K562 (cell line): ENCODE measurements around the gene CCNL2. TPM values are rescaled to one million over a fixed set of nuclear protein-coding genes. Genes with fewer than 3 reads are reported as not detected.

Experiments used
- BRD9 ChIP-seq: fragments of 450-650 bp; IDR thresholded peaks from 2 replicates; pipeline ENCODE4 v1.6.1; 2018; ENCODE audit warnings: low read depth; ENCODE audit not compliant: partially characterized antibody
- CBX2 ChIP-seq: fragments of 200-600 bp; sonication (generic); IDR thresholded peaks from one replicate; pipeline ENCODE4 v1.6.1; 2012; ENCODE audit warnings: mild to moderate bottlenecking, low read length, inconsistent platforms; ENCODE audit not compliant: insufficient read depth, poor library complexity, severe bottlenecking
- EHMT2 ChIP-seq: fragments of 450-650 bp; IDR thresholded peaks from 2 replicates; pipeline ENCODE4 v1.6.1; 2018; ENCODE audit warnings: antibody characterized with exemption
- ETV6 ChIP-seq, 3 experiments: fragments of 150-350 bp in 1 of 3; sonication (generic) in 1 of 3; formaldehyde crosslinking in 1 of 3; IDR thresholded peaks; 2 replicates each; pipeline versions ENCODE4 v1.6.1 to v1.8.0; 2014 to 2022; ENCODE audit warnings: borderline replicate concordance in 2 of 3, low read depth in 2 of 3, antibody characterized with exemption in 1 of 3, low read length in 1 of 3, mild to moderate bottlenecking in 1 of 3, missing genetic modification reagents in 1 of 3
- JUN ChIP-seq, 2 experiments: sonication (generic) in 1 of 2; formaldehyde crosslinking in 1 of 2; IDR thresholded peaks; 2 replicates each; pipeline versions ENCODE4 v1.6.1 to v1.8.0; 2012 to 2022; ENCODE audit warnings: borderline replicate concordance in 2 of 2, mild to moderate bottlenecking in 2 of 2, improper control_type of control experiment in 1 of 2, low read depth in 1 of 2, low read length in 1 of 2, missing genetic modification reagents in 1 of 2
- KAT7 ChIP-seq: sonication (generic); formaldehyde crosslinking; IDR thresholded peaks from 2 replicates; pipeline ENCODE4 v1.8.0; 2022; ENCODE audit warnings: missing genetic modification reagents, mild to moderate bottlenecking, borderline replicate concordance
- MAFF ChIP-seq: IDR thresholded peaks from 2 replicates; pipeline ENCODE4 v1.6.1; 2012; ENCODE audit warnings: low read length, improper control_type of control experiment
- NCOA1 ChIP-seq: fragments of 450-650 bp; IDR thresholded peaks from 2 replicates; pipeline ENCODE4 v1.6.1; 2016; ENCODE audit warnings: low read depth
- NRF1 ChIP-seq, 2 experiments: fragments of 450-650 bp; IDR thresholded peaks in 1 of 2; conservative IDR thresholded peaks in 1 of 2; 2 replicates each; pipeline ENCODE4 v1.6.1; 2014; ENCODE audit warnings: mild to moderate bottlenecking in 2 of 2
- STAT5B ChIP-seq: fragments of 250-450 bp; sonication (Bioruptor Pico); IDR thresholded peaks from 2 replicates; pipeline ENCODE4 v1.8.0; 2021; ENCODE audit warnings: mild to moderate bottlenecking, inconsistent platforms
- TEAD2 ChIP-seq: fragments of 450-650 bp; IDR thresholded peaks from 2 replicates; pipeline ENCODE4 v1.6.1; 2016; ENCODE audit warnings: missing genetic modification characterization, control low read depth, missing compliant biosample characterization
- ZNF282 ChIP-seq: sonication (generic); formaldehyde crosslinking; IDR thresholded peaks from 2 replicates; pipeline ENCODE4 v1.8.1; 2023; ENCODE audit warnings: missing genetic modification reagents
- ZNF57 ChIP-seq: fragments of 450-650 bp; formaldehyde crosslinking; IDR thresholded peaks from 2 replicates; pipeline ENCODE4 v1.4.0; 2020; ENCODE audit warnings: mild to moderate bottlenecking, moderate library complexity
- polyA plus RNA-seq, 8 experiments: library from polyadenylated mRNA; depleted of rRNA in 4 of 8; stranded (reverse) in 5 of 8; unstranded in 3 of 8; fragments of >200 nt; fragmentation: Nextera tagmentation in 2 of 8; fragmentation: Illumina TruSeq in 1 of 8; extraction: Ambion mirVana in 2 of 8; extraction: Trizol in 1 of 8; gene quantifications; 2 replicates each; pipeline versions ENCODE4 v1.2.1 to v1.2.3, GENCODE V29; 2011 to 2014; ENCODE audit warnings: inconsistent platforms in 1 of 8, missing spikeins in 1 of 8
- total RNA-seq, 7 experiments: library from RNA; depleted of rRNA in 6 of 7; stranded (reverse); fragments of >200 nt in 6 of 7; fragmentation: Illumina TruSeq in 2 of 7; extraction: Trizol in 2 of 7; gene quantifications; 2 replicates each; pipeline versions ENCODE4 v1.2.1 to v1.2.3, GENCODE V29; 2011 to 2021; ENCODE audit warnings: low replicate concordance in 1 of 7
- TF ChIP-seq, protein P1 (sequence below): fragments of 450-650 bp; formaldehyde crosslinking; IDR thresholded peaks from 2 replicates; pipeline ENCODE4 v1.4.0; 2020; ENCODE audit warnings: mild to moderate bottlenecking, moderate library complexity
- TF ChIP-seq, protein P2 (sequence below): sonication (generic); formaldehyde crosslinking; IDR thresholded peaks from 2 replicates; pipeline ENCODE4 v1.8.0; 2022; ENCODE audit warnings: mild to moderate bottlenecking, missing genetic modification reagents
- TF ChIP-seq, protein P3 (sequence below): fragments of 250-450 bp; sonication (Bioruptor Pico); IDR thresholded peaks from 2 replicates; pipeline ENCODE4 v1.8.0; 2022; ENCODE audit warnings: moderate library complexity, mild to moderate bottlenecking, inconsistent platforms
- TF ChIP-seq, protein P4 (sequence below): IDR thresholded peaks from 3 replicates; pipeline ENCODE4 v1.6.1; 2011; ENCODE audit warnings: borderline replicate concordance, mild to moderate bottlenecking, moderate library complexity; ENCODE audit not compliant: insufficient read length; ENCODE audit errors: extremely low read depth

CCNL2 gene
- total and polyA plus RNA-seq, 9 of the 15 experiments (the other 6 are each of a cell fraction or from before 2014, with no cell fraction given), result 2.8 to 287 (median 94.5) TPM

DNA sequence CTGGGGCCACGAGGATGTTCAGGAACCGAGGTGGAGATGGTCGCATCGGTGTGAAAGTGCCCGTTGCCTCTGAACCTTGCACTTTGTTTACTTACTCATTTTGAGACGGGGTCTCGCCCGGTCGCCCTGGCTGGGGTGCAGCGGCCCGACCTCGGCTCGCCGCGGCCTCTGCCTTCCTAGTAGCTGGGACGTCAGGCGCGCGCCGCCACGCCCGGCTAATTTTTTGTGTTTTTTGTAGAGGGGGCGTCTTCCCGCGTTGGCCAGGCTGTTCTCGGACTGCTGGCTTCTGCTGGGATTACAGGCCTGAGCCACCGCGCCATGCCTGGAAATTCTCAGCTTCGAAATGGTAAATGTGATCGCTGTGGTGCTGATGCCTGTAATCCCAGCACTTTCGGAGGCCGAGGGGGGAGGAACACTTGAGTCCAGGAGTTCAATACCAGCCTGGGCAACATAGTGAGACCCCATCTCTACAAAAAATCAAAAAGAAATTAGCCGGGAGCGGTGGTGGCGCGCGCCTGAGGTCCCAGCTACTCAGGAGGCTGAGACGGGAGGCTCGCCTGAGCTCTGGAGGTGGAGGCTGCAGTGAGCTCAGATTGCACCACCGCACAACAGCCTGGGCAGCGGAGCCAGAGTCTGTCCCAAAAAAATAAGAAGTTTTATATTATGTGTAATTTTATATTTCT is 8.6 kb upstream of the CCNL2 start (continued):
- TF ChIP-seq, protein P1, sequence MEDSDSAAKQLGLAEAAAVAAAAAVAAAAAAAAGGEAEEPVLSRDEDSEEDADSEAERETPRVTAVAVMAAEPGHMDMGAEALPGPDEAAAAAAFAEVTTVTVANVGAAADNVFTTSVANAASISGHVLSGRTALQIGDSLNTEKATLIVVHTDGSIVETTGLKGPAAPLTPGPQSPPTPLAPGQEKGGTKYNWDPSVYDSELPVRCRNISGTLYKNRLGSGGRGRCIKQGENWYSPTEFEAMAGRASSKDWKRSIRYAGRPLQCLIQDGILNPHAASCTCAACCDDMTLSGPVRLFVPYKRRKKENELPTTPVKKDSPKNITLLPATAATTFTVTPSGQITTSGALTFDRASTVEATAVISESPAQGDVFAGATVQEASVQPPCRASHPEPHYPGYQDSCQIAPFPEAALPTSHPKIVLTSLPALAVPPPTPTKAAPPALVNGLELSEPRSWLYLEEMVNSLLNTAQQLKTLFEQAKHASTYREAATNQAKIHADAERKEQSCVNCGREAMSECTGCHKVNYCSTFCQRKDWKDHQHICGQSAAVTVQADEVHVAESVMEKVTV (CRISPR knock-in tag), result no peak
- TF ChIP-seq NRF1 (conservative IDR thresholded peaks at IDR 0.05 in 1 of 2, IDR thresholded peaks at IDR 0.05 in 1 of 2) (no peak), BRD9 (no peak), MAFF (no peak), NCOA1 (no peak), CBX2 (no peak), TEAD2 (tag) (no peak), STAT5B (CRISPR knock-in tag) (no peak), KAT7 (peak; percentile 65), ZNF57 (no peak), ETV6 (IDR thresholded peaks at IDR 0.05; ENCODE audit: borderline replicate concordance in 1 of 2, low read depth in 2 of 2, low read length in 1 of 2) (no peak), ETV6 (CRISPR knock-in tag; IDR thresholded peaks at IDR 0.05; ENCODE audit: borderline replicate concordance) (peak; percentile 52; the same call in 1 of the 2 replicates), JUN (IDR thresholded peaks at IDR 0.05; ENCODE audit: borderline replicate concordance, low read depth, low read length) (no peak), JUN (CRISPR knock-in tag; IDR thresholded peaks at IDR 0.05; ENCODE audit: borderline replicate concordance) (peak; percentile 84; the same call in 1 of the 2 replicates), ZNF282 (no peak; the same call in 1 of the 2 replicates), EHMT2 (no peak)
- TF ChIP-seq, protein P2, sequence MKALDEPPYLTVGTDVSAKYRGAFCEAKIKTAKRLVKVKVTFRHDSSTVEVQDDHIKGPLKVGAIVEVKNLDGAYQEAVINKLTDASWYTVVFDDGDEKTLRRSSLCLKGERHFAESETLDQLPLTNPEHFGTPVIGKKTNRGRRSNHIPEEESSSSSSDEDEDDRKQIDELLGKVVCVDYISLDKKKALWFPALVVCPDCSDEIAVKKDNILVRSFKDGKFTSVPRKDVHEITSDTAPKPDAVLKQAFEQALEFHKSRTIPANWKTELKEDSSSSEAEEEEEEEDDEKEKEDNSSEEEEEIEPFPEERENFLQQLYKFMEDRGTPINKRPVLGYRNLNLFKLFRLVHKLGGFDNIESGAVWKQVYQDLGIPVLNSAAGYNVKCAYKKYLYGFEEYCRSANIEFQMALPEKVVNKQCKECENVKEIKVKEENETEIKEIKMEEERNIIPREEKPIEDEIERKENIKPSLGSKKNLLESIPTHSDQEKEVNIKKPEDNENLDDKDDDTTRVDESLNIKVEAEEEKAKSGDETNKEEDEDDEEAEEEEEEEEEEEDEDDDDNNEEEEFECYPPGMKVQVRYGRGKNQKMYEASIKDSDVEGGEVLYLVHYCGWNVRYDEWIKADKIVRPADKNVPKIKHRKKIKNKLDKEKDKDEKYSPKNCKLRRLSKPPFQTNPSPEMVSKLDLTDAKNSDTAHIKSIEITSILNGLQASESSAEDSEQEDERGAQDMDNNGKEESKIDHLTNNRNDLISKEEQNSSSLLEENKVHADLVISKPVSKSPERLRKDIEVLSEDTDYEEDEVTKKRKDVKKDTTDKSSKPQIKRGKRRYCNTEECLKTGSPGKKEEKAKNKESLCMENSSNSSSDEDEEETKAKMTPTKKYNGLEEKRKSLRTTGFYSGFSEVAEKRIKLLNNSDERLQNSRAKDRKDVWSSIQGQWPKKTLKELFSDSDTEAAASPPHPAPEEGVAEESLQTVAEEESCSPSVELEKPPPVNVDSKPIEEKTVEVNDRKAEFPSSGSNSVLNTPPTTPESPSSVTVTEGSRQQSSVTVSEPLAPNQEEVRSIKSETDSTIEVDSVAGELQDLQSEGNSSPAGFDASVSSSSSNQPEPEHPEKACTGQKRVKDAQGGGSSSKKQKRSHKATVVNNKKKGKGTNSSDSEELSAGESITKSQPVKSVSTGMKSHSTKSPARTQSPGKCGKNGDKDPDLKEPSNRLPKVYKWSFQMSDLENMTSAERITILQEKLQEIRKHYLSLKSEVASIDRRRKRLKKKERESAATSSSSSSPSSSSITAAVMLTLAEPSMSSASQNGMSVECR, result peak; percentile 17; the same call in 1 of the 2 replicates
- TF ChIP-seq, protein P3, sequence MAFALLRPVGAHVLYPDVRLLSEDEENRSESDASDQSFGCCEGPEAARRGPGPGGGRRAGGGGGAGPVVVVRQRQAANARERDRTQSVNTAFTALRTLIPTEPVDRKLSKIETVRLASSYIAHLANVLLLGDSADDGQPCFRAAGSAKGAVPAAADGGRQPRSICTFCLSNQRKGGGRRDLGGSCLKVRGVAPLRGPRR (CRISPR knock-in tag), result no peak
- TF ChIP-seq, protein P4, sequence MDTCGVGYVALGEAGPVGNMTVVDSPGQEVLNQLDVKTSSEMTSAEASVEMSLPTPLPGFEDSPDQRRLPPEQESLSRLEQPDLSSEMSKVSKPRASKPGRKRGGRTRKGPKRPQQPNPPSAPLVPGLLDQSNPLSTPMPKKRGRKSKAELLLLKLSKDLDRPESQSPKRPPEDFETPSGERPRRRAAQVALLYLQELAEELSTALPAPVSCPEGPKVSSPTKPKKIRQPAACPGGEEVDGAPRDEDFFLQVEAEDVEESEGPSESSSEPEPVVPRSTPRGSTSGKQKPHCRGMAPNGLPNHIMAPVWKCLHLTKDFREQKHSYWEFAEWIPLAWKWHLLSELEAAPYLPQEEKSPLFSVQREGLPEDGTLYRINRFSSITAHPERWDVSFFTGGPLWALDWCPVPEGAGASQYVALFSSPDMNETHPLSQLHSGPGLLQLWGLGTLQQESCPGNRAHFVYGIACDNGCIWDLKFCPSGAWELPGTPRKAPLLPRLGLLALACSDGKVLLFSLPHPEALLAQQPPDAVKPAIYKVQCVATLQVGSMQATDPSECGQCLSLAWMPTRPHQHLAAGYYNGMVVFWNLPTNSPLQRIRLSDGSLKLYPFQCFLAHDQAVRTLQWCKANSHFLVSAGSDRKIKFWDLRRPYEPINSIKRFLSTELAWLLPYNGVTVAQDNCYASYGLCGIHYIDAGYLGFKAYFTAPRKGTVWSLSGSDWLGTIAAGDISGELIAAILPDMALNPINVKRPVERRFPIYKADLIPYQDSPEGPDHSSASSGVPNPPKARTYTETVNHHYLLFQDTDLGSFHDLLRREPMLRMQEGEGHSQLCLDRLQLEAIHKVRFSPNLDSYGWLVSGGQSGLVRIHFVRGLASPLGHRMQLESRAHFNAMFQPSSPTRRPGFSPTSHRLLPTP, result no peak
